HG03135 (cell line): ENCODE measurements around the gene HOXB7.

Experiments
- ATAC-seq: cut with Tn5 transposase; IDR thresholded peaks from one replicate; pipeline ENCODE4 v1.9.1; 2021; ENCODE audit warnings: mild to moderate bottlenecking, moderate library complexity; ENCODE audit not compliant: unreplicated experiment

The HOXB7 gene

DNA sequence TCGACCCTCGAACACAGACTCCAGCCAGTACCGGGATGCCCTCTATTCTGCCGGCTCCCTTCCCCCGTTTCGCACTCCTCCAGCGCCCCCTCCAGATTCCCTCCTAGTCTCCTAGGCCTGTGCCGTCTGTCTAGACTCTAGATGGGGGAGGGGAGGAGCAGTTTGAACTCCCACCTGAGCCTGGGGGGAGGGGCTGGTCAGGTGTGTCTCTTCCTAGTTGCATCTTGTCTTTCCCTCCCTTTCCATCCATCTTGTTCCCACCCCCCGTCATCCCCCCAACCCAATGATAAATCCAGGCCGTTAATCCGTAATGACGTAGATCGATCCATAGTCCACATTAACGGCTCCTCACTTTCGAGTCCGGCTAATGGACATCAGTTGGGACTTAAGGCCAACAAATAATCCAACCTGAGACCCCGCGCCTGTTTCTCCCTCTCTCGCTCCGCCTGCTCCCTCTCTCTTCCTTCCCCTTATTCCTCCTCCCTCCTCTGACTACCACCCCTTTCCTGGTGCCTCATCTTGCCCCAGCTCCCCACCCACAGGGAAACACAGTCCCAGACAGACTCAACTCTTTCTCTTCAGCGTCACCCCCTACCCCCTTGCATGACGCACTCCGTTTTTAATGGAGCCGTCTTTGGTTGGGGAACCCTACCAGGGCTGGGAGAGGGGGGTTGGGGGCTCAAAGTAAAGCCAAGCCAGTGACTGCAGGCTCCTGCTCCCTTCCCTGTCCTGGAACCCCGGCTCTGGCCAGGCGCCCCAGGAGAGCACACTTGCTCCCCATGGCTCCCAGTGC lies 13.9 kb downstream of the HOXB7 start:
- no peak for ATAC-seq

DNA sequence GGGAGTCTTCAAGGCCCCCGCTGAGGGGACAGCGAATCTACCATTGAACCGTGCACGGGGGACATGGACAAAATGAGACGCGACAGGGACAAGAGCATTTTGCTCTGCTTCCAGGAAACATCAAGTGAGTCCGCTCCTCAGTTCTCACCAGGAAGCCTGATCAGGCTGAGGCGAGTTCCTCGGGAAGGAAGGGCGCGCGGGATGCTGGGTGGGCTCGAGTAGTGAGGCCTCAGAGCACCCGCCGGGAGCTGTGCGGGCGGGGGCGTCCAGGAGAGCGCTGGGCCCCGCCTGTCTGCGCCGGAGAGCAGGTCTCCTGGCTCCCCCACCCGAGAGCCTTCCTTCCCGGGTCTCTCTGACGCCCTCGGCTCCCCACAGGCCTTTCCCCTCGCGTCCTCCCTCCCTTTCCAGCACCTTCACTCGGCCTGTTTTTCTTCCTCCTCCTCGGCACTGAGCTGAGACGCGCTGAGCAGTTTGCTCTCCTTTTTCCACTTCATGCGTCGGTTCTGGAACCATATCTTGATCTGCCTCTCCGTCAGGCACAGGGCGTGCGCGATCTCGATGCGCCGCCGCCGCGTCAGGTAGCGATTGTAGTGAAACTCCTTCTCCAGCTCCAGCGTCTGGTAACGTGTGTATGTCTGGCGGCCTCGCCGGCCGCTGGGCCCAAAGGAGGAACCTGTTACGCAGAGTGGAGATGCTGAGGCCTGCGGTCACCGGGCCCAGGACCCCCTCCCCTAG lies 14.7 kb downstream of the HOXB7 start:
- no peak for ATAC-seq

DNA sequence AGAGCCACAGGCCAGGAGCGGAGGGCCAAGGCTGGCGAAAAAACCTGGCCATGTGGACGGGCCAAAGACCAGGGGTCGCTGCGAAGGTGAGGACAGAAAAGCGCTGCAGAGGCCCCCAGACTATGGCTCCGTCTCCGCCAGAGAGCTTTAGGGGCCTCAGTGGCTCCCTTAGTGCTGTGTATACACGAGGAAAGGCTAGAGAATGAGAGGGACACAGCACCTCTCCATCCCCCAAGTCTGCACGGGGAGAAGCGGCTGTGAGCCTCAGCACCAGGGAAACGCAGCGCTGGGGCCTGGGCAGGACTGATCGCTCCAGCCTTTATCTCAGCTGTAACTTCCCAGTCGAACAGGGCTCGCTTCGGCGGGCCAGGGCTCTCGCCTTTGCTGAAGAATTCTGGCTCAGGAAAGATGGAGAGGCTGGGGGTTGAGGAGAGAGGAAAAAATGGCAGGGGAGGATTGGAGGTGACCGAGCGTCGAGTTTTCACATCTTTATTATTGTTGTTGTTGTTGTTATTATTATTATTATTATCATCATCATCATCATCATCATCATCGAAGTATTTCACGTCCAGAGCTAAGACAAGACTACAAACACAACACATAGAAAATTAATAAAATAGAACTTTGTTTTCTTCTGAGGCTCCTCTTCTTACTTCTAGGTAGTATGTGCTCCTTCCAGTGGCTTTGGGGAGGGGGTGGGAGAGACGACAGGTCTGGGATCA lies 15.4 kb downstream of the HOXB7 start:
- ATAC-seq, result no peak

DNA sequence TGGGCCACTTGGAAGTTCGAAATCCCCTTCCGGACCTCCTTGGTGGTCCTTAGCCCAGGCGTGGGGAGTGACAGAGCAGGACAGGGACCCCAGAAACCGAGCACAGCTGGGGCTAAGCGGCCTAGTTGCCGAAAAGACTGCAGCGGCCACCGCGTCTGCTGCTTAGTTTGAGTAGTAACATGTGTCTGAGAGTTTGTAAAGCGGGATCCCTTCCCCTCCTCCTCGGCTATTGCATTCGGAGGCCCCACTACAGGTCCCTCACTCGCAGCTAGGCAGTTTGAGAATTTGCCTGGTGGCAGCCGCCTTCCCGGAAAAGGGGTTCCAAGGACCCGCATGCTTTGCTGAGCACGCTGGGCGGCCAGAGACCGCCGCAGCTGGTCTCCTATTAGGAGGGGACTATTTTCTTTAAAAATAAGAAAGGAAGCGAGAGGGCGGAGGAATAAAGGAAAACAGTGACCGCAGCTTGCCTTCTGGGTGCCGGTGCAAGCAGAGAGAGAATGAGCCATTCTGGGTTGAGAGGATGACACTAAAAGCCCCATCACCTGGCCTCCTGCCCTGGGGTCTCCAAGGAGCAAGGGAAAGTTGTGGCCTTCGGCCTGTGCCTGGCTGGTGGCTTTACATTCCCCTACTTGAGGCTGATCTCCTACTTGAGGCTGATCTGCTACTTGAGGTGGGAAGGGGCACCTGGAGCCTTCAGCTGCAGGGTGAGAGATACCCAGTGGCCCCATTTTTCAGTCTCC lies 16.1 kb downstream of the HOXB7 start:
- ATAC-seq, result no peak

DNA sequence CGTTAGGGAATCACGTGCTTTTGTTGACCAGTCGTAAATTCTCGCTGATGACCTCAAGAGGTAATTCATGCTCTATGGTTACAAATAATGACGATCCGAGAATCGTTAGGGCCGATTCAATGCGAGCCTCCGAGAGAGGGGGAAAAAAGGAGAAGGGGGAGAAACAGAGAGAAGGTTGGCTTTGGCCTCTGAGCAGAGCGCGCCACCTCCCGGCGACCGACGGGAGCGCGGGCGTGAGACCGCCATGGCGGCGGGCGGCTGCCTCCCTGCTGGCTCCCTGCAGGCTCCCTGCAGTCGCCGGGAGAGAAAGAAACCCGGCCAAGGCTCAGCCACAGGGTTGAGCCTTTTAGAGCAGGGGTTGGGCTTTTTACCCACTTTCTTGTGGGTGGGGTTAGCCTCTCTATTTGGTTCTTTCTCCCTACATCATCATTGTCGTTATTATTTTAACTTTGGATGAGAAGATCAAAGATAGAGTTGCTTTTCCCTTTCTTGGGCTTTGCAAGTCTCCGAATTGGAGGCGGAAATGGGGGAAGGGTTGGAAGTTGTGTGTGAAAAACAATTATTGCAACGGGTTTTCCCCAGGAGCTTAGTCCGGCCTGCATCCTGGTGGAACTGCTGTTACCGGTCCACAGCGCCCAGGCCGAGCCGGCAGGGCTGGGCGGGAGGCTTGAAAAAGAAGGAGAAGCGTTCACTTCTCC lies 16.8 kb downstream of the HOXB7 start:
- no peak for ATAC-seq

DNA sequence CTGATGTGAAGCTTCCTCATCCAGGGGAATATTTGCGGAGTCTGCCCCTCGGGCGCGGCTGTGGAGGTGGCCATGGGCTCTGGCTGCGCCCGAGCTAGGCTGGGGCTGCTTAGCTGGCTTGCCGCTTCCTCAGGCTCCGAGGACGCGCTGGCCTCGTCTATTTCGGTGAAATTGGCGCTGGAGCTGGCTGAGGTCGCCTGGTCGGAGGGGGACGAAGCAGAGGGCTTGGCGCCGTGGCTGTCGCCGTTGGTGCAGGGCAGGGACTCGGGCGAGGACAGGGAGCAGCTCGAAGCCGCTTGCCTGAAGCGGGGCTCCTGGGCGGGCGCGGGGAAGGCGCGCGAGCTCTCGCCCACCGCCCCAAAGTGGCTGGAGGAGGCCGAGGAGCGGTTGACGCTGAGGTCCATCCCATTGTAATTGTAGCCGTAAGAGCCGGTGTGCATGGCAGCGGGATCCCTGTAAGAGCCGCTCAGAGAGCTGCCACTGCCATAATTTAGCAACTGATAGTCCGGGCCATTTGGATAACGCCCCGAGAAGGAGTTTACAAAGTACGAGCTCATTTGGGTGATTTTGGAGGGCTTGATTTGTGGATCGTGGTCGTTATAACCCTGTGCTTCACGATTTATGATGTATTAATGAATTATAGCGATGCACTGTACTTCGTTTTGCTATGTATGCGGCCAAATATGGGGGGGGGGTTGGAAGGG lies 17.5 kb downstream of the HOXB7 start, which contains the start of gene HOXB5:
Gene HOXB5 (minus strand): TSS at position 654 of the 704 bp plus-strand sequence. CDS start 97 bp downstream, at position 557.
- ATAC-seq, result no peak

DNA sequence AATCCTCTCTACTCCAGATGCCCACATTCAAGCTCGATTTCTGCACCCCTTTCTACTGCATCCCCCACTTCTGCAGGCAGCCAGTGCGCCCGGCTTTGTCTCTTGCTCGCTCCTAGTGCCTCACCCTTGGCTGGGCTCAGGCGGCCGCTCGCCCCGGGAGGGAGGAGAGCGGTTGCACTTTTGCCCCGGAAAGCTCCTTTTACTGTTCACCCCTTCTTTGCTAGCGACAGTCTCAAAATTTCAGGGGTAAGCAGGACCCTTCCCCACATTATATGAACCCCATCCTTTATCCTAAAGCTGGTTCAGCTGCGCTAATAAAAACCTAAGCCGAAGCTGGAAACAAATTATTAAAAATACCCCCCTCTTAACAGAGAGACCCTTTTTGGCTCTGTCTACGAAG lies 18.2 kb downstream of the HOXB7 start:
- ATAC-seq, result no peak

DNA sequence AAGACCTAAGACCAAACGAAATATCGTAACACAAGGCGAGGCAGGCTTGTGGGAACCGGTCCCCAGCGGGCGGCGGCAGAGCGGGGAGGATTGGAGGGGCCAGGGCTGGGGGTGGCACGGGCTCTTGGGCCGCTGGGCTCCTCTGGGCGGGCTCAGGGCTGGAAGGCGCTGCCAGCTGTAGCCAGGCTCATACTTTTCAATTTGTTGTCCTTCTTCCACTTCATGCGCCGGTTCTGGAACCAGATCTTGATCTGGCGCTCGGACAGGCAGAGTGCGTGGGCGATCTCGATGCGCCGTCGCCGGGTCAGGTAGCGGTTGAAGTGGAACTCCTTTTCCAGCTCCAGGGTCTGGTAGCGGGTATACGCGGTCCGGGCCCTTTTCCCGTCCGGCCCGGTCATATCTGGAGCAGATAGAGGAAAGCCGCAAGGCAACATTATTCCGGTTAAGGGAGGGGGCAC lies 18.7 kb downstream of the HOXB7 start:
- ATAC-seq, result no peak

DNA sequence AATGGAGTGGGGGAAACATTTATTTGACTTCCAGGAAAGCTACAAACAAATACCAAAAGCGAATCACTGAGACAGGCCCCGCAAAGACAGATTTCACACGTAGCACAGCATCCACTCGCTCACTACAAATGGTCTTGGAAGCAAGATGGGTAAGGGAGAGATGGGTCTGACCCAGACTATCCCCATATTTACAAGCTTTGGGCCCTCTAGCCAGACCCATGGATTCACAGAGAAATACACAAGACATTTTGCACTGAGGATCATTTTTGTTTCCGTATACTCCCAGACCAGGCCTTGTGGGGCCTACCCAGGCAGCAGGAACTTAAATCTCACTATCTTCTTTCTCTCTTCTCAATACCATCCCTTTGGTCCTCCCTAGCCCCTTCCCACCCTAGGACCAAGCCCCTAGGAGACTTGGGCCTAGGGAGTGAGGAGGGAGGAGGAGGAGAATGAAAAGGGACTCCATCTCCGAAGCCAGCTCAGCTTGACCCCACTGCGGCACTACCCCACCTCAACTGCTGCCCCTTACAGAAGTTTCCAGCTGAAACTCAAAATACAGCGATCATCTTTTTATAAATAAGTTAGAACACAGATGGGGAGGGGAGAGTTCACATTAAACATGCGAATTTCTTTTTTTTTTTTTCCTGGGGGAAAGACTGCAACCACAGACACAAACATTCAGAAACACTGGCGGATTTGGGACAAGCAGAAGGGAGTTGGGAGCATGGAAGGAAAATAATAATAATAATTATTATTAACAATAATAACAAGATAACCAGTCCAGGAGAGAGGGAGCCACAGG lies 19.4 kb downstream of the HOXB7 start:
- ATAC-seq, result no peak

DNA sequence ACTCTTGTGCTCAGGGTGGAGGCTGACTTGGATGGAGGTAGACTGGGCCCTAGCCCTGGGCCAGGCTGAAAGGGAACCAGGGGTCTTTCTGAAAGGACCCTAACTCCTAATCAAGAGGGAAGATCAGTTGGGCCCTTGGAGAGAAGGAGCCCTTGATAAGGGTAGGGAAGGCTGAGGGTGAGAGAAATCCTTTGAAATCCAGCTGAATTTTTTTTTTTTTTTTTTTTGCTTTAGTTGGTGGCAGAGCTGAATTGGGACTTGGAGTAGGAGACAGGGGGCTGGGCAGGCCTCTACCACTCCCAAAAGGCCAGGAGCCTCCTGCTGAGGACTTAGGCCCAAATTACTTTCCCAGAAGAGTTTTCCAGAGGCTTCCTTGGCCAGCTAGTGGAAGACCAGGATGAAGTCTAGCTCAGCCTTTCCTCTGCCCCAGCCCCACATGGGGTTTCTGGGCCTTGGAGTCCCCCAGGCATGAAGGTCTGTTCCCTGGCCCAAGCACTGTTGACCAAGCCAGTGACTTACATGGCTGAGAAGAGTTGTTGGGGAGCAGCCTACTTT lies 20.1 kb downstream of the HOXB7 start:
- no peak for ATAC-seq

DNA sequence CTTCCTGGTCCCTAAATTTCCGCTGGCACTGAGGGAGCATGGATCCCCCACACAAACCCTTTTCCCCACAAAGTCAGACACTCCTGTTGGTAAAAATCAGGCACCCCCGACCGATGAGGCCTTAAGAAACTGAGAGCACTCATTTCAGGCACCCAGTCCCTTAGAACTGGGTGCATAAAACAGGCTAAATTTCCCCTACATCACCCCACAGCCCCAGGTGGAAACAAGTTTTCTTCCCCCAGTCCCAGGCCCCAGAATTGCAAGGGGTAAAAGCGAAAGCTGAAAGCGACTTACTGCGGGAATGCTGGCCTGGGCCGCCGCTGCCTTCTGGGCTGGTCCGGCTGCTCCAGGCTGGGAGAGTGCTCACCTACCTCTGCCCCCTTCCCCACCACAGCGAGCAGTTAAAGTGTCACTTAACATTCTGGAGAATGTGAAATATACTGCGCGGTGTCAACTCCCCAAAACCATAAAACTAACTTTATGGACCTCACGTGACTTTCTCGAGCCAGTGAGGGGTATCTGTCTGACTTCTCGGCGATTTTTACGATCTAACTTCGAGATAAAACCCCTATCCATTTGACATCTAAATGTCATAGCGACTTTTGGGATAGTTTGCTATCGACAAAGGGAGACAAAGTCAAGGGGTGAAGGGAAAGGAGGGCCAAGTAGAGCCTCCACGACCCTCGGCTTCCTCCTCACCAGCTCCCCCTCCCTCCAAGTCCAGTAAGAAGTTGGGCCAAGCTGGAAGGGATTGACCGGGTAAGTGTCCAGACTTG lies 20.8 kb downstream of the HOXB7 start, which contains the start of gene HOXB3:
Gene HOXB3 (minus strand): TSS at position 411 of the 776 bp plus-strand sequence. CDS start 37,767 bp downstream, outside the sequence.
- no peak for ATAC-seq

DNA sequence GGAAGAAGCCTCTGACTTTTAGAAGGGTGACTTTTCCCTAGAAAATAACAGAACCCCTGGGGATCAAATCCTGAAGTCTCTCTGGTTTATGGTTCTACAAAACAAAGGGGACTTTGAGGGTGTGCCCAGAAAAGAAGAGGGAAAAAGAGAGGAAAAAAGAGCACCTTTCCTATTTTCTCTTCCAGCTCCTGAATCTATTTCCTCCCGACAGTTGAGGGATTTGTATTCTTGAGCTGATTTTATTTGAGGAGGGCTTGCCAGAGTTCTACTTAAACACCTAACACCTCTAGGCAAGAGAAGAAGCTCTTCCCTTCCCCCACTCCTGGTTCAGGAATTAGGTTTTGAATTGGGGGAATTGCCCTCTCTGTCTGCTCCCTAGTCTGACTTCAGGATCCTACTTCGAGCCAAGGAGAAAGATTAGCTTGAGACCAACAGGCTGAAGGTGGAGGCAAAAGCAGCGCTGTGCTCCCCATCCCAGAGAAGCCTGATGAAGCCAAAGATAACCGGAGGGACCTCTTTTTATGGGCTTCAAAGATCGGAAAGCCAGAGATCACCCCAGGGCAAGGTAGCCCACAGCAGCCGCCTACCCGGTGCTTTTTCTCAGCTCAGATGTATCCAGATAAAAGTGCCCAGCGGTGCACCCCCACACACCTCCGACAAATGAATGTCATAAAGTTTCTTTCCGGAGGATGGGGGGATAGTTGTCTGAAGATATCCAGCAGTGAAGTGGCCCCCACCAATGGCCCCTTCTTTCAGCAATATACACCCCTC lies 21.6 kb downstream of the HOXB7 start:
- ATAC-seq, result no peak

DNA sequence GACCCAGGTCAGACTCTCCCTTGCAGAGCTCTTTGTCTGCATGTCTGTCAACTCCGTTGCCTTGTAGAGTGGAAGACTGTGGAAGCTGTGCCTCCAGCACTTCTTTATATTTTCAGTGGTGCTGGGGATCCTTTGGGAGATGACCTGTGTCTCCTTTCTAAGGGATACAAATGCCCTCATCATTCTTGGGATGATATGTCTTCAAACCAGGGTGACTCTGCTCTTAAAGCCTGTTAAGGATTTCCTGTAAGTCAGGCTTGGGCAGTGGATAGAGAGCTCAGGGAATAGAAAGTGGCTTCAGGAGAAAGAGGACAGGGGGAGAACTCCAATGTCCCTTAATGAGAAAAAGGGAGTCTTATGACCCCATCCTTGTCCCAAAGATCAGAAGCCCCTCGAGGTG lies 22.3 kb downstream of the HOXB7 start:
- no peak for ATAC-seq

DNA sequence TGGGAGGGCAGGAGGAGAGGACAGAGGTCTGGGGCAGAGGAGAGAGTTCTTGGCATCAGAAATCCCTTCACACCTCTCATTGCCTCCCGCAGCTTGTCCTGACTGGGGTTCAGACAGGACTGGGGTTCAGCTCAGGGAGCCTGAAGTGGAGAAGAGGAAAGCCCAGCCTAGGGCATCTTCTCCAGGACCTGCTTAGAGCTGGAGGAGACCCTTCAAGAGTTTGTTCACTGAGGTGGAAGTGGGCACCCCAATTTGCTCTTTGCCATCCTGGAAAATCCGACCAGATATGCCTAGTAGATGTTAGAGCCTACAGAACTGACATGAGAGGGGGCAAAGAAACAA lies 22.8 kb downstream of the HOXB7 start:
- no peak for ATAC-seq

DNA sequence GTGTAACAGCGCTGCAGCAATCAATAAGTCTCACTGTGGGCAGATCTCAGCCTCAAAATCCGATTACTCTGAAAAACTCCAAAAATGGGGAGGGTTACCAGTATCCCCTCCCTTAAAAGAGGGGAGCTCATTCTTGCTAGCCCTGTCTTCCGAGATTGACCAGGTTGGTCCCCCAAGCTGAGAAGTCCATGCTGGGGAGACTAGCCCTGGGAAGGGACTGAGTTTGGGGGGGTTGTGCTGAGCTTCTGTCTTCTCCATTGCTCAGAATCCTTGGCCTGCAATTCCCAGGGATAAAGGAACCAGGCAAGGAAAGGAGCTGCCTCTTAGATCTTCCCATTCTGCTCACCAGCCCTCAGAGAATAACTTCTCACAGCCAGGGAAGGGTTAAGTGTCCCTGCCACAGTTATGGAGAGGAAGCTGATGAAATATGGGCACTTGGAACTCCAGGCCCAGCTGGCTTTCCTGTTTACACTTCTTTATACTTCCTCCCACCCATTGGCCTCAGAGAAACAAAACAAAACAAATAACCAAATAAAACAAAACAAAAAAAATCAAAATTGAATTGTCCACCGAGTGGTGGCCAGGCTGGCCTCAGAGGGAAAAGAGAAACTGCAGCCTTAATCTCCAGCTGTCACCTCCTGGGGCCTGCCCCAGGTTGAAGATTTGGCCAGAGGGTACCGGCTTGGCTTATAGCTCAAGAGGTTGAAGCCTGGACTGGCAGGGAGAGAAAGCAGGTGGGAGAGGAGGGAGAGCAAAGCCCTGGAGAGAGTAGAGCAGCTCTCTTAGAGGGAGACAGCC lies 23.3 kb downstream of the HOXB7 start:
- no peak for ATAC-seq
